ENCODE measurements around the gene FBXO30.

The FBXO30 gene

GRCh38 chr6:145822456-145822855 lies 7.9 kb upstream of the FBXO30 start:
- no peak for DNase-seq (ENCODE audit: low read depth in 2 of 2, low spot score in 1 of 2)

GRCh38 chr6:145819994-145820393 lies 5.4 kb upstream of the FBXO30 start:
- no peak for DNase-seq (ENCODE audit: low read depth in 2 of 2, low spot score in 1 of 2)

- no peak for DNase-seq (ENCODE audit: low read depth in 2 of 2, low spot score in 1 of 2)
Measured at GRCh38 chr6:145818796-145819195, 4.2 kb upstream of the FBXO30 start.

GRCh38 chr6:145816392-145816791 lies 1.8 kb upstream of the FBXO30 start:
- no peak for DNase-seq (ENCODE audit: low read depth in 2 of 2, low spot score in 1 of 2)

- DNase-seq (ENCODE audit: low read depth in 2 of 2, low spot score in 1 of 2): no peak
Measured at GRCh38 chr6:145815309-145816274, 997 bp upstream of the FBXO30 start.

GRCh38 chr6:145814035-145814500 lies 527 bp downstream of the FBXO30 start:
- no peak for DNase-seq (ENCODE audit: low read depth in 2 of 2, low spot score in 1 of 2)

GRCh38 chr6:145813285-145814034 lies 1.1 kb downstream of the FBXO30 start:
- DNase-seq (ENCODE audit: low read depth in 2 of 2, low spot score in 1 of 2): no peak

GRCh38 chr6:145811741-145812140 lies 2.9 kb downstream of the FBXO30 start:
- no peak for DNase-seq (ENCODE audit: low read depth in 2 of 2, low spot score in 1 of 2)

- DNase-seq (ENCODE audit: low read depth in 2 of 2, low spot score in 1 of 2): no peak
Measured at GRCh38 chr6:145809785-145810184, 4.8 kb downstream of the FBXO30 start.

- DNase-seq (ENCODE audit: low read depth in 2 of 2, low spot score in 1 of 2): no peak
Measured at GRCh38 chr6:145809211-145809610, 5.4 kb downstream of the FBXO30 start.

- no peak for DNase-seq (ENCODE audit: low read depth in 2 of 2, low spot score in 1 of 2)
Measured at GRCh38 chr6:145808239-145808638, 6.4 kb downstream of the FBXO30 start.

GRCh38 chr6:145802141-145802540 lies 12.5 kb downstream of the FBXO30 start:
- DNase-seq (ENCODE audit: low read depth in 2 of 2, low spot score in 1 of 2): no peak

GRCh38 chr6:145801021-145801420 lies 13.6 kb downstream of the FBXO30 start:
- DNase-seq (ENCODE audit: low read depth in 2 of 2, low spot score in 1 of 2): no peak

GRCh38 chr6:145798530-145798929 lies 16.1 kb downstream of the FBXO30 start:
- DNase-seq (ENCODE audit: low read depth in 2 of 2, low spot score in 1 of 2): no peak

GRCh38 chr6:145789443-145789842 lies 25.2 kb downstream of the FBXO30 start:
- no peak for DNase-seq (ENCODE audit: low read depth in 2 of 2, low spot score in 1 of 2)

- DNase-seq (ENCODE audit: low read depth in 2 of 2, low spot score in 1 of 2): no peak
Measured at GRCh38 chr6:145787688-145788087, 26.9 kb downstream of the FBXO30 start.

GRCh38 chr6:145784683-145785082 lies 29.9 kb downstream of the FBXO30 start:
- no peak for DNase-seq (ENCODE audit: low read depth in 2 of 2, low spot score in 1 of 2)

- no peak for DNase-seq (ENCODE audit: low read depth in 2 of 2, low spot score in 1 of 2)
Measured at GRCh38 chr6:145783796-145784195, 30.8 kb downstream of the FBXO30 start.

- DNase-seq (ENCODE audit: low read depth in 2 of 2, low spot score in 1 of 2): no peak
Measured at GRCh38 chr6:145772846-145773245, 41.7 kb downstream of the FBXO30 start.

- DNase-seq (ENCODE audit: low read depth in 2 of 2, low spot score in 1 of 2): no peak
Measured at GRCh38 chr6:145765449-145765848, 49.1 kb downstream of the FBXO30 start.

- DNase-seq (ENCODE audit: low read depth in 2 of 2, low spot score in 1 of 2): no peak
Measured at GRCh38 chr6:145763742-145764141, 50.9 kb downstream of the FBXO30 start.

GRCh38 chr6:145761584-145761983 lies 53.0 kb downstream of the FBXO30 start:
- DNase-seq (ENCODE audit: low read depth in 2 of 2, low spot score in 1 of 2): no peak
